Naive B cell (primary cell): Measurements from ENCODE around the gene UXT. TPM values are rescaled to one million over a fixed set of nuclear protein-coding genes. Genes with fewer than 3 reads are reported as not detected.

ENCODE experiments used
- ATAC-seq, 2 donors: fragments of 150-1000 bp; cut with Tn5 transposase; 2 replicates each; pipeline ENCODE4 v1.10.0; 2021; ENCODE audit warnings: low read depth in 2 of 2, mild to moderate bottlenecking in 2 of 2, moderate library complexity in 2 of 2
- DNase-seq: peaks from one replicate; pipeline ENCODE4 v3.0.0; 2022
- H3K27ac Mint-ChIP-seq, 6 donors: one replicate each; pipeline ENCODE4 v1.8.0; 2020 to 2022; ENCODE audit warnings: mild to moderate bottlenecking in 6 of 6, mixed read lengths in 6 of 6, moderate library complexity in 5 of 6, inconsistent platforms in 2 of 6
- H3K27me3 Mint-ChIP-seq, 3 donors: one replicate each; pipeline ENCODE4 v1.8.0; 2021 to 2022; ENCODE audit warnings: mixed read lengths in 3 of 3, mild to moderate bottlenecking in 1 of 3
- H3K36me3 Mint-ChIP-seq, 2 donors: one replicate each; pipeline ENCODE4 v1.8.0; 2020 to 2022; ENCODE audit warnings: mixed read lengths in 2 of 2, inconsistent platforms in 1 of 2, mild to moderate bottlenecking in 1 of 2
- H3K4me1 Mint-ChIP-seq, 3 donors: one replicate each; pipeline ENCODE4 v1.8.0; 2020 to 2022; ENCODE audit warnings: mixed read lengths in 3 of 3, inconsistent platforms in 1 of 3, mild to moderate bottlenecking in 1 of 3, moderate library complexity in 1 of 3
- H3K4me3 Mint-ChIP-seq, 8 donors: one replicate each; pipeline ENCODE4 v1.8.0; 2020 to 2022; ENCODE audit warnings: mild to moderate bottlenecking in 8 of 8, mixed read lengths in 8 of 8, moderate library complexity in 8 of 8, inconsistent platforms in 2 of 8
- H3K9me3 Mint-ChIP-seq, 7 donors: one replicate each; pipeline ENCODE4 v1.8.0; 2020 to 2022; ENCODE audit warnings: mixed read lengths in 7 of 7, mild to moderate bottlenecking in 5 of 7, inconsistent platforms in 2 of 7, moderate library complexity in 1 of 7
- polyA plus RNA-seq, 6 donors: library from polyadenylated mRNA; unstranded; fragments of 300-500 nt; fragmentation: Illumina TruSeq; gene quantifications; one replicate each; pipeline ENCODE4 v1.2.3, GENCODE V29; 2021; ENCODE audit warnings: low read depth in 6 of 6

UXT gene
- polyA plus RNA-seq, 6 donors from 2014 or later: 281 to 349 (median 329) TPM

DNA sequence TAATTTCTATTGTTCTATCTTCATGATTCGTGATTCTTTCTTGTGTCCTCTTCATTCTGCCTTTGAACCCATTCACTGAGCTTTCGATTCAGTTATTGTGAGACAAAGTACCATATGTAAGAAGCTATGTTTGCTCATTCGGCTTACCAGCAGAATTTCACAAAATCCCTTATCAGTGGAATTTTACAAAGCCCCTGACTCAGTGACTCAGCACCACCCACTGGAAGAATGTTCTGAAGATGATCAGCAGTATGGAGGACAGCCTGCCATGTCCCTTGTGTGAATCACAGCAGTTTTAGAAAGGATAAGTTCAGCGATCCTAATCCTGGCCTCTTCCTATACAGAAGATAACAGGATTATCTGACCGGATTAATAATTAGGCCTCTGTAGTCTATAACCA, 5.8 kb upstream of the UXT start:
- ATAC-seq (no peak), DNase-seq (no peak)
- Mint-ChIP-seq H3K27me3 (no peaks in the 10 kb centered on the region), H3K4me1 (peaks cover 0 to 9% (median 5%) of the 10 kb centered on the region in 3 donors), H3K4me3 (no peak overlapping the region), H3K9me3 (peaks cover 0 to 3% (median 0%) of the 10 kb centered on the region in 7 donors), H3K36me3 (no peaks in the 10 kb centered on the region), H3K27ac (no peak overlapping the region)

DNA sequence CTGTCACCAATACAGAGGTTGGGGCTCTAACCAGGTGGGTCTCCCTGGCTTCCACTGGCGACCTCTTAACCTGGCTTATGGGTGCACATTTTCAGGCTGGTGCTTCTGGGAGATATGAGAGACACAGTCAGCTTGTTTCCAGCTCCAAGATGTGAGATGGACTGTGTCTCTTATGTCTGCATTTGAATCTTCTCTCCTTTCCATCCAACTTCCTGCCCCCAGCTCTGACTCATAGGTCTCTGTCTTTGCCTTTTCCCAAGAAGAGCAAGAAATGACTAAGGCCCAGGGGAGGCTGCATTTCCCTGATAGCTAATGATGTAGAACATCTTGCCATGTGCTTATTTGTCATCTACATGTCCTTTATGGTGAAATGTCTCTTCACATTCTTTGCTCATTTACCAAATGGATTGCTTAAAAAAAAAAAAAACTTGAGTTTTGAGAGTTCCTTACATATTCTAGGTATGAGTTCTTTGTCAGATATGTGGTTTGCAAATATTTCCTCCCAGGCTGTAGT, 3.2 kb upstream of the UXT start:
- Mint-ChIP-seq H3K4me3 (no peak overlapping the region), H3K36me3 (peaks cover 0 to under 1% of the 10 kb centered on the region in 2 donors), H3K27me3 (no peaks in the 10 kb centered on the region), H3K27ac (peak overlapping the region in 1 of 6 donors; percentile 16), H3K4me1 (peaks cover 8 to 19% (median 11%) of the 10 kb centered on the region in 3 donors), H3K9me3 (peaks cover 0 to 4% (median 0%) of the 10 kb centered on the region in 7 donors)
- ATAC-seq (no peak), DNase-seq (no peak)

DNA sequence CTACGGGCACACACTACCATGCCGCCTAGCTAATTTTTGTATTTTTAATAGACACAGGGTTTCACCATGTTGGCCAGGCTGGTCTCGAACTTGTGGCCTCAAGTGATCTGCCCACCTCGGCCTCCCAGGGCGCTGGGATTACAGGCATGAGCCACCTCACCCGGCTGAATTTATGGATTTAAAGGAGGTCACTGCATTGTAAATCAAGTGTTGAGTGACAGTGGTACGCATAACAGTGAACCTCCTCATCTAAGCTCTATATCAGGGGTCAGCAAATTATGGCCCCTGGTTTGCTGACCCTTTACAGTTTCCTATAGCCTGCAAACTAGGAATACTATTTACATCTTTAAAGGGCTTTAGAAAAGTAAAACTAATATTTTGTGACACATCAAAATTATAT, 2.6 kb upstream of the UXT start:
- Mint-ChIP-seq H3K27ac (peak overlapping the region in 1 of 6 donors; percentile 54), H3K4me3 (no peak overlapping the region), H3K27me3 (no peaks in the 10 kb centered on the region), H3K9me3 (peaks cover 0 to 4% (median 0%) of the 10 kb centered on the region in 7 donors), H3K36me3 (peaks cover 3 to 7% of the 10 kb centered on the region in 2 donors), H3K4me1 (peaks cover 8 to 19% (median 11%) of the 10 kb centered on the region in 3 donors)
- ATAC-seq (no peak), DNase-seq (no peak)

DNA sequence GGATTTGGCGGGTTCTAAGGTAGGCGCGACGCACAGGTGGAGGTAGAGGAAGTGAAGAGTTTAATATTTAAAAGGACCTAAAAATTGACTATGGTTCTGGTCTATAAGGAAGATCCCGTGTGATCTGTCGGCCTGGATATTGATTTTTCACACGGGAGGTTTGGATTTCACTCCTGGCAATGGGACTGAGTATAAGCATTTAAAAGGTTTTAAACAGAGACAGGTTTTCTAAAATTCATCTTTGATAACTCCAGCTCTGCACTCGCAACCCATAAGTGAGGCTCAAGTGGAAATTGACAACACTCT, 394 bp upstream of the UXT start:
- peaks cover 10 to 13% of the 10 kb centered on the region in 2 donors for H3K36me3 Mint-ChIP-seq
- DNase-seq (no peak), ATAC-seq (no peak)
- peaks cover 8 to 17% (median 17%) of the 10 kb centered on the region in 3 donors for H3K4me1 Mint-ChIP-seq
- H3K9me3 Mint-ChIP-seq: peaks cover 0 to 4% (median 0%) of the 10 kb centered on the region in 7 donors
- H3K4me3 Mint-ChIP-seq: peak overlapping the region; percentile 77 to 97 (median 91)
- H3K27me3 Mint-ChIP-seq: no peaks in the 10 kb centered on the region
- H3K27ac Mint-ChIP-seq: peak overlapping the region; percentile 94 to 99 (median 98)

DNA sequence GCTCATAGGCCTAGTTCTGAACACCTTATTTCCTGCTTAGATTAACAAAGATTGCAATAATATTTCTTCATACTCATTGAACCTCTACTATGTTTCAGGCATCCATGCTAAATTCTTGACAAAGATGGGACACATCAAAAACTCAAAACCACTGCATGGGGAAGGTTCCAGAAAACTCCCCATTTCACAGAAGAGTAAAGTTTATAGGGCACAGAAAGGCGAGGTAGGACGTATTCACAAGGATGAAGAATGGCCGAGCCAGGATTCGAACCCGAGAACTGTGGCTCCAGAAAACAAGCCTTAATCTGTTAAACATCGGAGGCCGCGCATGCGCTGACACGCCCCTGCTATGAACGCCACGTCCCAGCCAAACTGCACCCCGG, 688 bp downstream of the UXT start:
- peaks cover 11 to 17% (median 17%) of the 10 kb centered on the region in 3 donors for H3K4me1 Mint-ChIP-seq

DNA sequence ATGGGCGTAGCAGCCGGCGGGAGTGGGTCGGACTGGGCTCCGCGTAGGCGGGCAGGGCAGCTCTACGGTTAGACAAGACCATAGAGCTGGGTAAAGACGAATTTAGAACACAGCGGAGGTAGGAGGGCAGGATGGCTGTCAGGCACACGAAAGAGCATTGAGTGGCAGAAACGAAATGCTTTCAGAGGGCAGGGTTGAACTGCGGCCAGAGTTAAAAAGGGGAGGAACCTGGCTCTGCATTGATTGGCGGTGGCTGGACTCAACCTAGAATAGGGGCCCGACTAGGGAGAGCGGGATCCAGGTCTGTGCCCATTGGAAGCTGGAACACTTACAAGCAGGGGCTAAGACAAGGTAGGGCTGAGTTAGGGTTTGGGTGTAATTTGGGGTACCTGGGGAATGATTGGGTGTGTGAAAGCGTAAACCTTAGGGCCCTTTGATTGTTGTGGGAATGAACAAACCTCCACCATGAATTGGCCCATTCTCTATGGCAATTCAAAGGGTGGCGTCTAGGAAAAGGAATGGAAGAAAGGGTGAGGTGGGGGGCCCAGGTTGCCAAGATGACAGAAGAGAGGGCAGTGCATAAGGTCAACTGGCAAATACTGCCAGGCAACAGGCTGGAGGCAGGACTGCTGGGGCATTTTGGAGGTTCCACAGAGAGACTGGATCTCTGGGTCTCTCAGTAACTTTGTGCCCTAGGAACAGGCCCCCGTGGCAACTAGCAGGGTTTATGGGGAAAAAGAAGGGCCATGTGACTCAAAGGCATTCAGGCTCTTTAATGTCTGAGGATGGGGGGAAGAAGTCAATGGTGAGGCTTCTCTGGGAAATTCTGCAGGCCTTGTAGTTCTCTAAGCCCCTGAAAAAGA, 7.7 kb downstream of the UXT start:
- H3K27me3 Mint-ChIP-seq: no peaks in the 10 kb centered on the region
- peak overlapping the region; percentile 86 to 97 (median 94) for H3K27ac Mint-ChIP-seq
- no peaks in the 10 kb centered on the region for H3K9me3 Mint-ChIP-seq
- ATAC-seq: no peak
- H3K4me3 Mint-ChIP-seq: peak overlapping the region; percentile 84 to 97 (median 93)
- peaks cover 4 to 10% of the 10 kb centered on the region in 2 donors for H3K36me3 Mint-ChIP-seq
- H3K4me1 Mint-ChIP-seq: peaks cover 24 to 42% (median 25%) of the 10 kb centered on the region in 3 donors
- no peak for DNase-seq

More for the DNA sequence above, 688 bp downstream of the UXT start:
- DNase-seq (no peak), ATAC-seq (no peak)
- Mint-ChIP-seq H3K36me3 (peaks cover 13 to 15% of the 10 kb centered on the region in 2 donors), H3K27me3 (no peaks in the 10 kb centered on the region), H3K9me3 (peaks cover 0 to 4% (median 0%) of the 10 kb centered on the region in 7 donors), H3K27ac (peak overlapping the region; percentile 94 to 99 (median 98)), H3K4me3 (peak overlapping the region; percentile 77 to 97 (median 91))

DNA sequence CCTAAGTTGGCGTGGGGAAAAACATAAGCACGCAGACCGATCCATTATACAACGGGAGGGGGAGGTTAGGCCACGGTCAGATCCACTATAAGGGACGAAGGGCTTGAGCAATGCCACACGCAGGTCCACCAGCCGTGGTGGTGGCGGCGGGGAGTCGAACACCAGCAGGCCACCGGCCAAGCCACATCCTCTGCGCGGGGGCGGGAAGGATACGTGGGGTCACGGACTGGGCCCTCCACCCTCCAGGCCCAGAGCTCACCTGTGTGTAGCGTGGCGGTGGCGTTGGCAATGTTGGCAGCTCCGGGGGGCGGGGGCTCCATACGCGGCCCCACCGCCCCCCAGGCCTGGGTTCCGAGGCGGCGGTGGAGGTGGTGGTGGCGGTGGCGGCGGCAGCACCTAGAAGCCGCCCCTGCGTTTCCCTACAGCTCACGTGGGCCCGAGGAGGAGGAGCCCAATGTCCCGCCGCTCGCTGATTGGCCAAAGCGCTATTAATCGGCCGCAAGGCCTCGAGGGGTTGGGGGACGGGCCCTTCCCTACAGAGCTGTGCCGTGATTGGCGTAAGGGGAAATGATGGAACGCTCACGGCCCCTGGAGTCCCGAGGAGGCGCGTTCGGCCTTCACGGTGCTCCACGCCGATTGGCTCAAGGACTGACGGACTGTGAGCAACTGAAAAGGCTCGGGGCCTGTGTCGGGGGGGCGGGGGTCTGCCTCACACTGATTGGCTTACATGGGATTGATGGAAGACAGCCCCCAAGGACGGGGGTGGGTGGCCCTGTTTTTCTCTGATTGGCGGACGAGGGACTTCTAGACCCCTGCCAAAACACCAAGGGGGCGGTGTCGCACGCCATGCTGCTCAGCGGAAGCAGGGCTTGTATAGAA, 8.6 kb downstream of the UXT start, which contains the start of gene ELK1:
TSS of gene ELK1 (minus strand) at position 400 of the 879 bp plus-strand sequence. CDS start 9,122 bp downstream, outside the sequence.
- peaks cover 24 to 37% (median 25%) of the 10 kb centered on the region in 3 donors for H3K4me1 Mint-ChIP-seq
- H3K36me3 Mint-ChIP-seq: peaks cover 0 to 5% of the 10 kb centered on the region in 2 donors
- H3K9me3 Mint-ChIP-seq: no peaks in the 10 kb centered on the region
- ATAC-seq: peak; percentile 87 to 89
- DNase-seq: peak; percentile 90
- peak within 1 kb of the TSS; percentile 86 to 97 (median 94) for H3K27ac Mint-ChIP-seq
- peak within 1 kb of the TSS; percentile 84 to 97 (median 93) for H3K4me3 Mint-ChIP-seq
- H3K27me3 Mint-ChIP-seq: no peaks in the 10 kb centered on the region

DNA sequence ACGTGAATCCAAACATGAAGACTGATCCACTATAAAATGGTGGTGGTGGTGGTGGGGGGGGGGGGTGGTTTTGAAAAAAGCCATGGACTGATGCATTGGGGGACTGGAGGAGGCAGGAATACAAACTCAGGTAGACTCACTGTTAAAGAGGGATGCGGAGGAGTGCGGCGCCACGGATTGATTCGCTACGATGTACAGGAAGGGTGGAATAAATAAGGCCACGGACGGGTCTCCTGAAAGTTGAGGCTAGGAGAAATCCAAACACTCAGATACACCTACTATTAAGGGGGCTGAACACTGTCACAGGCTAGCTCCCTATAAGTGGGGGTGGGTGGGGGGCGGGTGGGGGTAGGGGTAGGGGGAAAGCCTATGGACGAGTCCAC, 9.2 kb downstream of the UXT start:
- H3K9me3 Mint-ChIP-seq: no peaks in the 10 kb centered on the region
- ATAC-seq (no peak), DNase-seq (no peak)
- H3K36me3 Mint-ChIP-seq: peaks cover 0 to 5% of the 10 kb centered on the region in 2 donors
- H3K27me3 Mint-ChIP-seq: no peaks in the 10 kb centered on the region
- peaks cover 24 to 39% (median 29%) of the 10 kb centered on the region in 3 donors for H3K4me1 Mint-ChIP-seq
- H3K4me3 Mint-ChIP-seq: peak overlapping the region; percentile 84 to 97 (median 93)
- peak overlapping the region in 4 of 6 donors; percentile 20 to 94 (median 84) for H3K27ac Mint-ChIP-seq

DNA sequence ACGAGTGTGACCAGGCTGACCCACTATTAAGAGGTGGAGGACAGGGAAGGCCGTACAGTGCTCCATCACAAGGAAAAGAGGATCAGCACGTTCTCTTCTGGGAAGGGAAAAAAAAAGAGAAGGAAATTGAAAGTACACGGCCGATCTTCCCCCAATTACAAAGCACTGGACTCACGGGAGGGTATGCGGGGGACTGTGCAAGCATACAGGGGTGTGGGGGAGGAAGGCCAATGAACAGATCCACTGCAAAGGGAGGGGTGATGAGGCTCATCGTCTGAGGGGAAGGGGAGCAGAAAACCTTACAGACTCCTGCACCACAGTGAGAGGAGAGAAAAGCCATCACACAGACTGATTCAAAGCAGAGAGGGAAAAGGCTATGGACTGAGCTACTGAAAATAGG, 9.7 kb downstream of the UXT start:
- Mint-ChIP-seq H3K36me3 (peaks cover 0 to 5% of the 10 kb centered on the region in 2 donors), H3K4me3 (peak overlapping the region; percentile 82 to 94 (median 86)), H3K27me3 (no peaks in the 10 kb centered on the region), H3K27ac (peak overlapping the region in 4 of 6 donors; percentile 46 to 94 (median 83)), H3K9me3 (no peaks in the 10 kb centered on the region), H3K4me1 (peaks cover 28 to 44% (median 31%) of the 10 kb centered on the region in 3 donors)
- no peak for DNase-seq
- no peak for ATAC-seq

DNA sequence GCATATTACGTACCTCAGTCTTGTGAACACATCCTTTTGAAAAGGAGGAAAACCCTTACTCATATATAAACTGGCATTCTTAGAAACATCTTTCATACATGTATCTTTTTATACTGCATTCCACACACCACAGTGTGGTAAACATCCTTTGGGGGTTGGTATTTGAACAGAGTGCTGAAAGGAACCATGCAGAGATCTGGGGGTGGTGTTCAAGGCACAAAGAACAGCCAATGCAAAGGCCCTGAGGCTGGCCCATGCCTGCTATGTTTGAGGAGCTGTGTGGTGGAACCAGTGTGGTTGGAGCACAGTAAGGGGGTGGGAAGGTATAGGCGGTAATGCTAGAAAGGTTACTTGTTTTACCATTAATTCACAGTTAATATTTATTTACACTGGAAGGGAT, 10.6 kb downstream of the UXT start:
- Mint-ChIP-seq H3K4me1 (peaks cover 28 to 46% (median 33%) of the 10 kb centered on the region in 3 donors), H3K4me3 (peak overlapping the region in 5 of 8 donors; percentile 30 to 85 (median 46)), H3K9me3 (no peaks in the 10 kb centered on the region), H3K36me3 (peaks cover 0 to 1% of the 10 kb centered on the region in 2 donors), H3K27ac (no peak overlapping the region), H3K27me3 (no peaks in the 10 kb centered on the region)
- DNase-seq: no peak
- ATAC-seq: no peak

DNA sequence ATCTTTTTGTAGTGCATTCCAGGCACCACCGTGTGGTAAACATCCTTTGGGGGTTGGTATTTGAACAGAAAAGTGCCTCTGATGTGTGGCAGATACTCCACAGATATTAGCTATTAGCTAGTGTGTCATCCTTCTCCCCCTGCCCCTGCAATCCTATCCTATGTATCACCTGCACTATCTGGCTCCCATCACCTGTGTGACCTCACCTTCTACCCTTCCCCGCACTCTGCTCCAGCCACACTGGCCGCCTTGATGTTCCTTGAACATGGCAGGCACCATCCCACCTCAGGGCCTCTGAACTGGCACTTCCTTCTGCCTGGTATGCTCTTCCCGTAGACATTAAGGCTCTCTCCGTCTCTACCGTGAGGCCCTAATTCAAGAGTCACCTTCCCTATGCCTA, 12.3 kb downstream of the UXT start:
- peaks cover 24 to 42% (median 33%) of the 10 kb centered on the region in 3 donors for H3K4me1 Mint-ChIP-seq
- no peaks in the 10 kb centered on the region for H3K36me3 Mint-ChIP-seq
- no peaks in the 10 kb centered on the region for H3K9me3 Mint-ChIP-seq
- ATAC-seq (no peak), DNase-seq (no peak)
- peak overlapping the region in 3 of 8 donors; percentile 33 to 47 (median 41) for H3K4me3 Mint-ChIP-seq
- peak overlapping the region in 2 of 6 donors; percentile 64 to 77 for H3K27ac Mint-ChIP-seq
- no peaks in the 10 kb centered on the region for H3K27me3 Mint-ChIP-seq

DNA sequence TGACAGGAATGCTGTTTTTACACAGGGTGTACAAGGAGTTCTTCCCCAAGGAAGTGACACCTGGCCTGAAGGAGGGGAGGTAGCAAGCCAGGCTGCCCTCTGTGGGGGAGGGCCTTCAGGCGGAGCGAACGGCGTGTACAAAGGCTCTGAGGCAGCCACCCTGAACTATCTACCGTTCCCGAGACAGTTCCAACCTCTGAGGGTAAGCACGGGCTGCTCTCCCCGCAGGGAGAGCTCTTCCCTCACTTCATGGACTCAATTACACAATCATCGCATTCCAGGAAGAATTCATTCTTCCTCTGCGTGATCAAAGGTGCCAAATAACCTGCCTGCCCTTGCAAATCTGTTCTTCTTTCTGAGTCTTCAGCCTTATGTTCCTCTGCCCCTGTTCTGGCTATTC, 13.4 kb downstream of the UXT start:
- H3K27me3 Mint-ChIP-seq: no peaks in the 10 kb centered on the region
- H3K9me3 Mint-ChIP-seq: no peaks in the 10 kb centered on the region
- H3K4me3 Mint-ChIP-seq: no peak overlapping the region
- DNase-seq (no peak), ATAC-seq (no peak)
- peaks cover 0 to 6% of the 10 kb centered on the region in 2 donors for H3K36me3 Mint-ChIP-seq
- H3K4me1 Mint-ChIP-seq: peaks cover 17 to 31% (median 23%) of the 10 kb centered on the region in 3 donors
- no peak overlapping the region for H3K27ac Mint-ChIP-seq

DNA sequence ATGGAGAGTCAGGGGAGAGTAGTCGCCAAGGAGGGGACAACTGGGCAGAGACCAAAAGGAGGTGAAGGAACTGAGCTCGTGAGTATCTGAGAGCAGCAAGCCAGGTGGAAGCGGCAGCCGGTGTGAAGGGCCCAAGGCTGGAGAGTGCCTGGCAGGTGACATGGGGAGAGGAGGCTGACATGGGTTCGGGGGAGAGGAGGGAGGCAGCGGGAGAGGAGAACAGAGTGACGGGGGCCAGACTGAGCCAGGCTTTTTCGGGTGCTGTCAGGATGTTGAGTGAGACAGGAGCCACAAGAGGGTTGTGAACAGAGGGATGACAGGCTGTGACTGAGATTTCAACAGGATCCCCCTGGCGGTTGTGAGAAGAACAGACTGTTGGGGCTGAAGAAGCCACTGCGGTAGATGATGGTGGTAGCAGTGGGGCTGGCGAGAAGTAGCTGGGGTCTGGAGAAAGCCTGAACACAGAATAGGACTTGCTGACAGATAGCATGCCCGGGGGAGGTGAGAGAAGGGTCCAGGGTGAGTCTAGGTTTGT, 14.4 kb downstream of the UXT start:
- peak overlapping the region in 2 of 8 donors; percentile 21 to 59 for H3K4me3 Mint-ChIP-seq

More for the DNA sequence above, 14.4 kb downstream of the UXT start:
- Mint-ChIP-seq H3K27me3 (no peaks in the 10 kb centered on the region), H3K9me3 (peaks cover 0 to 5% (median 0%) of the 10 kb centered on the region in 7 donors), H3K4me1 (peaks cover 16 to 29% (median 21%) of the 10 kb centered on the region in 3 donors), H3K36me3 (peaks cover 6 to 15% of the 10 kb centered on the region in 2 donors), H3K27ac (peak overlapping the region in 1 of 6 donors; percentile 52)
- DNase-seq (no peak), ATAC-seq (no peak)
